Activated T-helper 1 cell treated with Interleukin-2 at 50 U/mL for 16 hours (primary cell): ENCODE results near the gene ADAT3.
A peak's percentile ranks its signal among the peaks of the same experiment; 100 is the strongest.
"Not testable (repeated sequence)": the region's sequence is repeated elsewhere in the genome, so short reads cannot be mapped to it uniquely, and the experiment has no call there.

Experiments
- DNase-seq: peaks from one replicate; pipeline ENCODE4 v3.0.0-alpha.2; 2020; ENCODE audit warnings: low read depth

Gene ADAT3

GRCh38 chr19:1866693-1867348 is 38.4 kb upstream of the ADAT3 start:
- DNase-seq: no peak

DNA sequence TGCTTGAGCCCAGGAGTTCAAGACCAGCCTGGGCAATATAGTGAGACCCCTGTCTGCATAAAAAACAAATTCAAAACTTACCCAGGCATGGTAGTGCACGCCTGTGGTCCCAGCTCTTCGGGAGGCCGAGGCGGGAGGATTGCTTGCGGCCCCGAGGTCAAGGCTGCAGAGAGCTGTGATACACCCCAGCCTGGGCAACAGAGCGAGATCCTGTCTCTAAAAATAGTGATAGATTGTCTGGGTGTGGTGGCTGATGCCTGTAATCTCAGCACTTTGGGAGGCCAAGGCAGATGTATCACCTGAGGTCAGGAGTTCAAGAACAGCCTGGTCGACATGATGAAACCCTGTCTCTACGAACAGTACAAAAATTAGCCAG is 37.9 kb upstream of the ADAT3 start:
- no peak for DNase-seq

DNA sequence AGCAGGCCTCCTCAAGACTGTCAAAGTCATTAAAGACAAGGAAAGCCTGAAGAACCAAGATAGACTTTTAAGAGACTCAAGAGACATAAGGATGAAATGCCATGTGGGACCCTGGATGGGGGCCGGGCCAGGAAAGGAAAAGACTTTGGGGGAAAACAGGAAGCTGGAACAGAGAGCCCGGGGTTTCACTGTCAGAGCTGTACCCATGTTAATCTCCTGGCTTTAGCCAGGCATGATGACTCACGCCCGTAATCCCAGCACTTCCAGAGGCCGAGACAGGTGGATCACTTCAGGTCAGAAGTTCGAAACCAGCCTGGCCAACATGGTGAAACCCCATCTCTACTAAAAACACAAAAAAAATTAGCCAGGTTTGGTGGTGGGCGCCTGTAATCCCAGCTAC is 36.2 kb upstream of the ADAT3 start:
- no peak for DNase-seq

GRCh38 chr19:1871140-1871597 is 34.0 kb upstream of the ADAT3 start:
- no peak for DNase-seq

GRCh38 chr19:1871630-1872029 is 33.6 kb upstream of the ADAT3 start:
- no peak for DNase-seq

DNA sequence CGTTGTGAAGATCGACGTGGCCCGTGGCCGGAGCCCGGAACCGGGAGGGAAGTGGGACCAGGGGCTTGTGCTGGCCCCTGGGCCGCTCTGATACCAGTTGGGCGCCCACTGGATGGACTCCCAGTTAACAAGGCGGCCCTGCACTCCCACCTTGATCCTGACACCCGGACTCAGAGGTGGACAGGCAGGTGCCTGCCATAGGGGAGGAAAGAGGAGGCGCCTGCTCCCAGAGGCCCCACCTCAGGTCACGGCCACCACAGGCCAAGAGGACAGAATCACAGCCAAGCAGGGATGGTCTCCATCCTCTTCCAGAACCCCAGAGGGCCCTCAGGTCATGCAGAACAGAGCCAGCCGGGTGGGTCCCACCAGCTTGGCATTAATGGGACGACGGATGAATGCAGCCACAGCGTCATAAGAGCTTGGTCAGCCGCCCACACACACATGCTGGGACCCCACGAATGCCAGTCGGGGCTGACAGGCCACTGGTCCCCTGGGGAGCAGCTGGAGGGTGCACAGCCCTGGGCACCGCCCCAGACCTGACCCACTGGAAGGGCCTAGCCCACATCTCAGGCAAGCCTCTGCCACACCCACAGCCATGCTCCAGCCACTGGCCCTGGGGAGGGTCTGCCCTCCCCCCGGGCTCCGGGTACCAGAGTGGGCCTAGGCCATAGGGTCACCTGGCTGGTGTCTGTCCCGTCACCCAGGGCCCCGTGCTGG is 32.2 kb upstream of the ADAT3 start:
- DNase-seq: no peak

DNA sequence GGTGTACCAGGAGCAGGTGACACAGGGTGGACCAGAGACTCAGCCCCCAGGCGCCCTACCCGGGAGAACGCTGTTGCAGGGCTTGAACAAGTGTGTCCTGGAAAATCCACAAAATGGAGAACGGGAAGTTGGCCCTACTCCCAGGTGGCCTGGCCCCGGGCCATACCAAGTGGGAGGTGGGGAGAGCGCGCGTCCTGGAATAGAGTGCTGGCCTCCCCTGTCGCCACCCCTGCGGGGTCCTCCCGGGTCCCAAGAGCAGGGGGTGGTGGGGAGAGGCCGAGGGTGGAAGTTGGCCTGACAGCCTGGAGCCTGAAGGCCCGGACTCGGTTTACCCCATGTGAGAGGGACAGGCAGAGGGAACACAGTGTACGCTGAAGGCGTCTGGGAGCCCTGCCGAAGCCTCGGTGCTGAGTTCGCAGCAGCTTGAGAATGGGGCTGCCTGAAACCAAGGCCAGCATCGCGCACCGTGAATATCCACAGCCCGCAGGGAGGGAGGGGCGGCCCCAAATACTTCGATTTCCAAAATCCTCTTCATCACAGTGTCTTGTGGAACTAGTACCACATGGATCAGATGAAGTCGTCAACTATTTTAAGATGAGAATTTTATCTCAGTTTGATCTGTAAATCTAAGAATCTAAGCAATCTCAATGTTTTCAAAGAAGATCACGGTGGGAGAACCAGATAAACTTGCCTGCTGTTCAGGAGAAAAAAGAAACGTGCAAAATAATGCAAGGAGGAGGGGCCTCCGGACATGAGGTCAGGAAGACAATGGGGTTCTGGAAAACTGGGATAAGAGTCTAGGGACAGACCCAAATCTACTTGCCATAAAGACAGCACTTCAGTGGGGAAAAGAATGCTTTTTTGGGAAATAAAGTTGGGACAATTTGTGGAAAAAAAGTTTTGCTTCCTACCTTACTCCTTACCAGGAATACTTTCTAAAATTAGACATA is 31.4 kb upstream of the ADAT3 start:
- no peak for DNase-seq

- DNase-seq: no peak
Measured at GRCh38 chr19:1874554-1875185, 30.5 kb upstream of the ADAT3 start.

- DNase-seq: not testable (repeated sequence)
Measured at GRCh38 chr19:1875265-1875645, 29.9 kb upstream of the ADAT3 start.

DNA sequence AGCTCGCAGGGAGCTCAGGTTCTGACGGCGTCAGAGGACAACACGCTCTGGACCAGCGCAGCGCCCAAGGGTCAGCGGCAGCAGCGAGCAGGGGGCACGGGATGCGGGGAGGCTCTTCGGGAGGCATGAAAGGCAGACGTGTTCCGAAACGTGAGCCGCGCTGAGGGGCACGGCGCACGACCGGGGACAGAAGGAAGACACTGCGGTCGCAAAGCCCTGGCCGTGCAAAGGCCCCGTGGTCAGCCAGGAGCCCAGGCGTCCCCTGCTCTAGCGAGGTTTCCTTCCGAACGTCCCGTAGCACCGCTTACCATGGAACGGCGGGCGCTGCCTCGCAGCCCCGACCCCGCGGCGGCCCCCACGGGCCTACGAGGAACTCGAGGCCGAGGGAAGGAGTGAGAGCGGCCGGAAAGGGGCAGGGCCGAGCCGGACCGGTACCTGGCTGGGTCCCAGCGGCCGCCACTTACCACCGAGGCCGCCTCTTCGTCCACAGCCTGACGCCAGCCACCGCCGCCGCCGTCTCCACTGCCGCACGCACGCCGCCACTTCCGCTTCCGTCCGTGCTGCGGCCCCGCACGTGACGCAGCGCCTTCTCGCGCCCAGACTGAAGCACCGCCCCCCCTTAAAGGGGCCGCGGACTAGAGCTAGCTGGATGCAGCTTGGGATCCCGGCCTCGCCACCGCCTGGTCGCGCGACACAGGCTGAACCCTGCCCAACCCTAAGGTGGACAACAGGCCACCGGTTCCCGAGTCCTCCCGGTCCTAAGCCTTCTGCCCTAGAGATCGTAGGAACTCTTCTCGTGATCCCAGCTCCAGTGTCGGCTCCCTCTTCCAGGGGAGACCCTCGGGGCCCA is 29.3 kb upstream of the ADAT3 start:
- DNase-seq: peak; percentile 82

- DNase-seq: not testable (repeated sequence)
Measured at GRCh38 chr19:1876496-1877279, 28.5 kb upstream of the ADAT3 start.

DNA sequence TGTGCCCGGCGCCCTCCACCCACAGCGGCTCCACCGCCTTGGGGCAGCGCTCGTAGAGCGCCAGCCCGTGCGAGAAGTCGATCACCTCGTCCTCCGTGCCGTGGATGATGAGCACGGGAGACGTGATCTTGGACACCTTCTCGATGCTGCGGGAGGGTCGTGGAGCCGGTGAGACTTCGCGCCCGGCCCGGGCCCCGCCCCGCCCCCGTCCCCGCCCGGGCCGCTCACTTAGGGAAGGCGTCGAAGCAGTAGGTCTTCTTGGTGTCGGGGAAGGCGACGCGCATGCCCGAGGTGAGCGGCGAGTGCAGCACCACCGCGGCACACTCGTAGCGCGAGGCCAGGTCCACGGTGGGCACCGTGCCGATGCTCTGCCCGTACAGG is 27.9 kb upstream of the ADAT3 start:
- not testable (repeated sequence) for DNase-seq

DNA sequence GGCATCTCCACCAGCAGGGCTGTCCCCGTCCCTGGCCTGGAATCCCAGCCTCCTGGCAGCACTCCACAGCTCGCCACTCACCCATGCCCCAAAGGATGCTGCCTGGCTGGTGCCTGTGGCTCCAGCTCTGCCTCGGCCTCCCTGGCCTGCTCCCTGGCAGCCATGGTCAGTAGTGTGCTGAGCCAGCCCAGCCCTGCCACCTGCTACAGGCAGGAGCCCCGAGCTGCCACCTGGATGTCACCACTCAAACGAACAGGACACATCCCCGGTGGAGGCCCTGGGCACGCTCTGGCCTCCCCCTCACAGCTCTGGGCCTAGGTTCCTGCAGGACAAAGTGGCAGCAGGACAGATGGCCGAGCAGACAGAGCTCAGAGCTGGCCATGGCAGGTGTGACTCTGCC is 26.6 kb upstream of the ADAT3 start:
- not testable (repeated sequence) for DNase-seq

GRCh38 chr19:1879982-1880381 is 25.2 kb upstream of the ADAT3 start:
- DNase-seq: not testable (repeated sequence)

GRCh38 chr19:1880611-1881392 is 24.4 kb upstream of the ADAT3 start:
- DNase-seq: no peak

DNA sequence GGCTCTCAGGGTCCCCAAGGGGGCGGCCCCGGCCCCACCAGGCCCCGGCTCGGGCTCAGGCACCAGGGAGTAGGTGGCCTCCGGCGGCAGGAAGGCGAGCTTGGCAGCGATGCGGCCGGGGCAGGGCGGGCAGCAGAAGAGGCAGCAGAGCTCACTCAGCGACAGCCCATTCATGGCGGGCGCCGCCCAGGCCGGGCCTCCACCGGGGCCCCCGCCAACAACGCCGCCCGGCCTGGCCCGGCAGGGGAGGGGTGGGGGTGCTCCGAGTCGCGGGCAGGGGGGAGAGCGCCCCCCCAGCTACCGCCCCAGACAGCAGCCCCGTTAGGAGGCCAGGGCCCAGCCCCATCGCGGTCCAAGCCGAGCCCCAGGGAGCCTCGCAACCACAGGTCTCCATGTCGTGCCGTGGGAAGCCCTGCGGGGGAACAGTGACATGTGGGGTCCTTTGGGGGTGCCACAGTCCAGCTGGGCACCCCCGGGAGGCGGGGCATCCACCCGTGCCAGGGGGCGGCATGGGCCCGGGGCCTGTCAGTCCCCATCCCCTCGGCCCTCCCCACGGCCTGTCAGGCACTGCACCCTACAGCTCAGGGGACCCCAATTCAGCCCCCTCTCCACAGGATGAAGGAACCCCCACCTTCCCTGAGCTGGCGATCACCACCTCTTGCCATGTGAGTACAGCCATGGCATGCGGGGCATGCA is 23.7 kb upstream of the ADAT3 start:
- not testable (repeated sequence) for DNase-seq

DNA sequence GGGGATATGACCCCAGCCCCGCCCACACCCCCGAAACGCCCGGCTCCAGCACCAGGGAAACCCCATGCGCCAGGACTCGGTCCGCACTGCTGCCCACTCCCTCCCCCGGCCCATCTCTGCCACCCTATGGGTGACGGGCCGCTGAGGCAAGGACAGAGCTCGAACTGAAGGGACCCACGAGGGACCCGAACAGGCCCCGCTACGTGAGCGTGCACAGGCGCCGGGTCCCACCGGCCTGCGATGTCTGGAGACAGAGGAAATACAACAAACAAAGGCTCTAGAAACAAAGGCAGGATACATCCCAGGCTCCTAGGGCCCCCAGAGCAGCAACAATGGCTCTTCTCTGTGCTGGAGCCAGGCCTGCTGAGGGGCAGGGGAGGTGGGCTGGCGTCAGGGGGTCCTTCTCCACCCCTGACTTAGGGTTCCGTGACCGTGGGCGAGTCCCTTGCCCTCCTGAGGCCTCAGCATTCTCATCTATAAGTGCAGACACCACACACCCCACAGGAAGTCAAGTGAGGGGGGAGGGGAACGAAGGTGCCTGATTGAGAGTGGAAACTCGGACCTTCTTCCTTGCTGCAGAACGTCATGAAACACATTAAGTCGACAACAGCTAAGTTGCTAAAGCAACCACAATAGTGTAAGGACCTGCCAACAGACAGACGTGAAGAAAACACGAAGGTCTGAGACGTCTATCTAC is 23.0 kb upstream of the ADAT3 start:
- DNase-seq: peak; percentile 60
